HepG2 (cell line): ENCODE data around the gene ZNF556. TPM values are rescaled to one million over a fixed set of nuclear protein-coding genes. Genes with fewer than 3 reads are reported as not detected.
A peak's percentile ranks its signal among the peaks of the same experiment; 100 is the strongest.

Experiments used
- ARID2 ChIP-seq: sonication (generic); formaldehyde crosslinking; IDR thresholded peaks from 2 replicates; pipeline ENCODE4 v1.8.1; 2022; ENCODE audit warnings: mild to moderate bottlenecking, missing genetic modification reagents, borderline replicate concordance
- DR1 ChIP-seq: sonication (generic); formaldehyde crosslinking; IDR thresholded peaks from 2 replicates; pipeline ENCODE4 v1.8.0; 2021; ENCODE audit warnings: mild to moderate bottlenecking, missing genetic modification reagents, inconsistent platforms
- FOXJ3 ChIP-seq: sonication (generic); formaldehyde crosslinking; IDR thresholded peaks from 2 replicates; pipeline ENCODE4 v1.4.0; 2020; ENCODE audit warnings: missing genetic modification reagents, mild to moderate bottlenecking, borderline replicate concordance
- GLMP ChIP-seq: sonication (generic); formaldehyde crosslinking; IDR thresholded peaks from 2 replicates; pipeline ENCODE4 v1.9.0; 2021; ENCODE audit warnings: missing genetic modification reagents, mild to moderate bottlenecking, borderline replicate concordance
- HNRNPH1 ChIP-seq: fragments of 200-400 bp; formaldehyde crosslinking; optimal IDR thresholded peaks from 2 replicates; pipeline ENCODE3; 2017; ENCODE audit warnings: mild to moderate bottlenecking, low read depth, low read length
- ISL2 ChIP-seq: sonication (generic); formaldehyde crosslinking; IDR thresholded peaks from 2 replicates; pipeline ENCODE4 v1.5.0; 2020; ENCODE audit warnings: missing genetic modification reagents
- KDM1A ChIP-seq: IDR thresholded peaks from 2 replicates; pipeline ENCODE4 v1.6.1; 2016; ENCODE audit warnings: missing compliant biosample characterization
- POGK ChIP-seq: sonication (generic); formaldehyde crosslinking; conservative IDR thresholded peaks from 2 replicates; pipeline ENCODE4 v1.8.0; 2022; ENCODE audit warnings: mild to moderate bottlenecking, moderate library complexity, missing genetic modification reagents
- RXRB ChIP-seq: IDR thresholded peaks from 2 replicates; pipeline ENCODE4 v1.6.1; 2016; ENCODE audit warnings: borderline replicate concordance, missing genetic modification reagents, missing compliant biosample characterization
- SNAPC5 ChIP-seq: sonication (generic); formaldehyde crosslinking; IDR thresholded peaks from 2 replicates; pipeline ENCODE4 v1.8.1; 2023; ENCODE audit warnings: mild to moderate bottlenecking, missing genetic modification reagents, borderline replicate concordance
- TBX2 ChIP-seq: sonication (generic); formaldehyde crosslinking; IDR thresholded peaks from 2 replicates; pipeline ENCODE4 v1.5.0; 2020; ENCODE audit warnings: missing genetic modification reagents, mild to moderate bottlenecking, borderline replicate concordance
- TFE3 ChIP-seq: IDR thresholded peaks from 2 replicates; pipeline ENCODE4 v1.6.1; 2016
- ZBTB1 ChIP-seq: sonication (generic); formaldehyde crosslinking; IDR thresholded peaks from 2 replicates; pipeline ENCODE4 v1.4.0; 2020; ENCODE audit warnings: missing genetic modification reagents, borderline replicate concordance
- ZBTB39 ChIP-seq: sonication (generic); formaldehyde crosslinking; IDR thresholded peaks from 2 replicates; pipeline ENCODE4 v1.5.0; 2020; ENCODE audit warnings: missing genetic modification reagents
- ZNF225 ChIP-seq: sonication (generic); formaldehyde crosslinking; IDR thresholded peaks from 2 replicates; pipeline ENCODE4 v1.4.0; 2020; ENCODE audit warnings: mild to moderate bottlenecking, missing genetic modification reagents
- ZNF33B ChIP-seq: sonication (generic); formaldehyde crosslinking; IDR thresholded peaks from 2 replicates; pipeline ENCODE4 v1.5.1; 2020; ENCODE audit warnings: mild to moderate bottlenecking, missing genetic modification reagents
- ZNF510 ChIP-seq: sonication (generic); formaldehyde crosslinking; IDR thresholded peaks from 2 replicates; pipeline ENCODE4 v1.4.0; 2020; ENCODE audit warnings: low read depth, mild to moderate bottlenecking, missing genetic modification reagents
- ZNF639 ChIP-seq: conservative IDR thresholded peaks from 2 replicates; pipeline ENCODE4 v1.6.1; 2018; ENCODE audit warnings: missing genetic modification reagents
- ZNF850 ChIP-seq: sonication (generic); formaldehyde crosslinking; conservative IDR thresholded peaks from 2 replicates; pipeline ENCODE4 v1.9.0; 2021; ENCODE audit warnings: mild to moderate bottlenecking, missing genetic modification reagents
- polyA plus RNA-seq, 8 experiments: library from polyadenylated mRNA; depleted of rRNA in 3 of 8; stranded (reverse) in 7 of 8; unstranded in 1 of 8; fragments of >200 nt; fragmentation: Illumina TruSeq in 4 of 8; extraction: Trizol in 4 of 8; gene quantifications; 2 replicates each; pipeline versions ENCODE4 v1.2.1 to v1.2.3, GENCODE V29; 2011 to 2016; ENCODE audit warnings: low read depth in 4 of 8, missing spikeins in 1 of 8, mixed read lengths in 1 of 8; ENCODE audit not compliant: insufficient read depth in 1 of 8
- total RNA-seq, 5 experiments: library from RNA; depleted of rRNA; stranded (reverse); fragments of >200 nt; fragmentation: Illumina TruSeq; extraction: Trizol; gene quantifications; 2 replicates each; pipeline ENCODE4 v1.2.3, GENCODE V29; 2016; ENCODE audit warnings: low read depth in 1 of 5

Gene ZNF556
- total and polyA plus RNA-seq, 2 of the 13 experiments (the other 11 are each of a cell fraction or from before 2014, with no cell fraction given), result 4.2 to 28.6 TPM

GRCh38 chr19:2900296-2901252, 33.4 kb downstream of the ZNF556 start, which contains the start of gene ZNF57 (continued):
- no peak for TF ChIP-seq RXRB (CRISPR knock-in tag)
- TF ChIP-seq HNRNPH1, result no peak
- TF ChIP-seq TFE3 (CRISPR knock-in tag), result peak; percentile 75
- no peak for TF ChIP-seq FOXJ3 (CRISPR knock-in tag)
- peak; percentile 51; the same call in 1 of the 2 replicates for TF ChIP-seq ZNF33B (CRISPR knock-in tag)
- no peak for TF ChIP-seq KDM1A (CRISPR knock-in tag)
- no peak for TF ChIP-seq TBX2 (CRISPR knock-in tag)
- no peak for TF ChIP-seq ZNF639
- peak; percentile 90 for TF ChIP-seq ARID2 (CRISPR knock-in tag)
- no peak; the same call in 1 of the 2 replicates for TF ChIP-seq ZBTB39 (CRISPR knock-in tag)
- TF ChIP-seq ISL2, result no peak
- no peak for TF ChIP-seq ZBTB1 (CRISPR knock-in tag)
- TF ChIP-seq POGK (CRISPR knock-in tag), result peak; percentile 89
- TF ChIP-seq ZNF225, result no peak
- peak; percentile 51 for TF ChIP-seq DR1 (CRISPR knock-in tag)
- TF ChIP-seq GLMP (CRISPR knock-in tag), result no peak
- peak; percentile 73; the same call in 1 of the 2 replicates for TF ChIP-seq SNAPC5 (CRISPR knock-in tag)
- TF ChIP-seq ZNF510 (CRISPR knock-in tag), result no peak
- TF ChIP-seq ZNF850 (CRISPR knock-in tag), result no peak
